HCEC 1CT (cell line): Measurements from ENCODE around the gene GAD1.

Experiments used
- DNase-seq: peaks from one replicate; pipeline ENCODE4 v3.0.0-alpha.2; 2017

GAD1 gene

GRCh38 chr2:170818036-170818751, 1.5 kb downstream of the GAD1 start:
- DNase-seq: no peak

- no peak for DNase-seq
These were observed 2.2 kb downstream of the GAD1 start for GRCh38 chr2:170818752-170819470.

GRCh38 chr2:170819680-170820664, 3.3 kb downstream of the GAD1 start:
- DNase-seq: no peak

- no peak for DNase-seq
These were observed 4.3 kb downstream of the GAD1 start for GRCh38 chr2:170820757-170821530.

GRCh38 chr2:170821531-170822289, 5.0 kb downstream of the GAD1 start:
- no peak for DNase-seq

GRCh38 chr2:170822290-170823087, 5.8 kb downstream of the GAD1 start:
- no peak for DNase-seq

- no peak for DNase-seq
These were observed 6.6 kb downstream of the GAD1 start for GRCh38 chr2:170823088-170823897.

GRCh38 chr2:170823898-170824215, 7.2 kb downstream of the GAD1 start:
- DNase-seq: no peak

- no peak for DNase-seq
These were observed 7.9 kb downstream of the GAD1 start for GRCh38 chr2:170824526-170825015.

- DNase-seq: no peak
These were observed 11.3 kb downstream of the GAD1 start for GRCh38 chr2:170827841-170828532.

GRCh38 chr2:170828533-170828916, 11.8 kb downstream of the GAD1 start:
- no peak for DNase-seq

- DNase-seq: no peak
These were observed 12.3 kb downstream of the GAD1 start for GRCh38 chr2:170829036-170829435.

- DNase-seq: no peak
These were observed 13.5 kb downstream of the GAD1 start for GRCh38 chr2:170830166-170830565.

GRCh38 chr2:170831115-170831514, 14.4 kb downstream of the GAD1 start:
- no peak for DNase-seq

GRCh38 chr2:170836027-170836426, 19.3 kb downstream of the GAD1 start:
- DNase-seq: no peak

- no peak for DNase-seq
These were observed 24.1 kb downstream of the GAD1 start for GRCh38 chr2:170840717-170841210.

GRCh38 chr2:170842785-170843184, 26.1 kb downstream of the GAD1 start:
- peak; percentile 36 for DNase-seq

- DNase-seq: peak; percentile 72
These were observed 27.0 kb downstream of the GAD1 start for GRCh38 chr2:170843656-170844055.

- no peak for DNase-seq
These were observed 28.7 kb downstream of the GAD1 start for GRCh38 chr2:170845343-170845742.
